ENCODE data around the gene NIPAL3. TPM values are rescaled to one million over a fixed set of nuclear protein-coding genes. Genes with fewer than 3 reads are reported as not detected.

The NIPAL3 gene
- total RNA-seq, 6 donors from 2014 or later, result 28.2 to 71.0 (median 46.6) TPM

DNA sequence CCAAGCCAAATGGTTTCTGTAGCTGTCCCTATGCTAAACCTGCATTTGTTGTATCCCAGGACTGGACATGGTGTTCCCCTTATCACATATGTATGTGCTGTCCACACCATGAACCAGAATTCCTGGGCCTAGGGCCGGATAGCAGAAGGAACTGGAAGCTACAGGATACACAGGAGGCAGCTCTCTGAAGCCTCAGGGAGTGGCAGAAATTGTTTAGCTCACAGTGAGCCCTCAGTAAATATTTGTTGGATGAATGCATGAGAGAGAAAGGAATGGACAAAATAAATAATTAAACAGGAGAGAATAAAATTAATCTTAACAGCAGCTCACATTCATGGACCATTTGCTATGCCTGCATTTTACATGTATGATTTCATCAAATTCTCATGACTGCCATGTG lies 2.1 kb downstream of the NIPAL3 start:
- Histone ChIP-seq H3K36me3 (peaks cover 0 to 17% (median 11%) of the 10 kb centered on the region in 4 donors), H3K4me1 (peaks cover 23 to 68% (median 41%) of the 10 kb centered on the region in 4 donors), H3K4me3 (no peak overlapping the region), H3K27me3 (no peaks in the 10 kb centered on the region), H3K9me3 (no peaks in the 10 kb centered on the region), H3K27ac (peak overlapping the region in 3 of 4 donors; percentile 8 to 76 (median 65))
- ATAC-seq (ENCODE audit: low FRiP score in 2 of 2) (no peak), DNase-seq (no peak)
- 55 to 65% methylated on average over 1 of the region's 1 CpG for WGBS, 2 donors
- TF ChIP-seq EP300 (IDR thresholded peaks at IDR 0.05) (no peak), POLR2AphosphoS5 (IDR thresholded peaks at IDR 0.05) (no peak)
- TF ChIP-seq, protein P1, sequence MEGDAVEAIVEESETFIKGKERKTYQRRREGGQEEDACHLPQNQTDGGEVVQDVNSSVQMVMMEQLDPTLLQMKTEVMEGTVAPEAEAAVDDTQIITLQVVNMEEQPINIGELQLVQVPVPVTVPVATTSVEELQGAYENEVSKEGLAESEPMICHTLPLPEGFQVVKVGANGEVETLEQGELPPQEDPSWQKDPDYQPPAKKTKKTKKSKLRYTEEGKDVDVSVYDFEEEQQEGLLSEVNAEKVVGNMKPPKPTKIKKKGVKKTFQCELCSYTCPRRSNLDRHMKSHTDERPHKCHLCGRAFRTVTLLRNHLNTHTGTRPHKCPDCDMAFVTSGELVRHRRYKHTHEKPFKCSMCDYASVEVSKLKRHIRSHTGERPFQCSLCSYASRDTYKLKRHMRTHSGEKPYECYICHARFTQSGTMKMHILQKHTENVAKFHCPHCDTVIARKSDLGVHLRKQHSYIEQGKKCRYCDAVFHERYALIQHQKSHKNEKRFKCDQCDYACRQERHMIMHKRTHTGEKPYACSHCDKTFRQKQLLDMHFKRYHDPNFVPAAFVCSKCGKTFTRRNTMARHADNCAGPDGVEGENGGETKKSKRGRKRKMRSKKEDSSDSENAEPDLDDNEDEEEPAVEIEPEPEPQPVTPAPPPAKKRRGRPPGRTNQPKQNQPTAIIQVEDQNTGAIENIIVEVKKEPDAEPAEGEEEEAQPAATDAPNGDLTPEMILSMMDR (IDR thresholded peaks at IDR 0.05), result no peak

DNA sequence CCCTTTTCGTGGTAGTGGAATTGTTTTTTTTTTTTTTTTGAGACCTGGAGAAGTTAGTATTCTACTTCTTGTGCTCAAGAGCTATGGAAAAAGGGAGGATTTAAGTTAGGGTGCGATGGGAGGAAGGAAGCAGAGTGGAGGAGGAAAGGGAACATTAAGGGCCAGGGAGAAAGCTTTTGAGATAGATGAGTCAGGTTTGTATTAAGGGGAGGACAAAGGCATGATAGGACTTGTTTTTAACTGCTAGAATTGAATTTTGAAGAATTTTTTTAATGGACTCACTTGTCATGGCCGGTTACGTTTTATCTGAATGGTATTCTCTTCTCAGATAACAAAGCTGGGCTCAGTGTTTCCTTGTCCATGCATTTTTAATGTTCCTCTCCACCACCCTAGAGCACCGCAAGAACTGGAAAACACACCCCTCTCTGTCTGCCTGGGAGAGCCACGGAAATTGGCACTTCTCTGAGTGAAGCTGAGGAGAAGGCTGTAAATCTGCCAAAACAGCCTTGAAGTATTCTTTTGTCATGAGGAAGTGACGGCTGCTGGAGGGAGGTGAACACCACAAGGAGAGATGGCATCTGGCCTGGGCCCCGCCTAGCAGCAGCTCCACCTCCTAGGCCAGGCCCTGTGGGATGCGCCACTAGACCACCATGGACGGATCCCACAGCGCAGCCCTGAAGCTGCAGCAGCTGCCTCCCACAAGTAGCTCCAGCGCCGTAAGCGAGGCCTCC lies 3.5 kb downstream of the NIPAL3 start:
- H3K27ac ChIP-seq, result peak overlapping the region; percentile 16 to 76 (median 55)
- H3K4me1 ChIP-seq, result peaks cover 19 to 59% (median 35%) of the 10 kb centered on the region in 4 donors
- H3K36me3 ChIP-seq, result peaks cover 0 to 26% (median 11%) of the 10 kb centered on the region in 4 donors
- ATAC-seq (ENCODE audit: low FRiP score in 2 of 2), result peak; percentile 28 to 73
- 41 to 50% methylated on average over 6 to 14 of the region's 14 CpGs for WGBS, 2 donors
- H3K9me3 ChIP-seq, result no peaks in the 10 kb centered on the region
- H3K4me3 ChIP-seq, result no peak overlapping the region
- H3K27me3 ChIP-seq, result no peaks in the 10 kb centered on the region
- TF ChIP-seq, protein P1 (IDR thresholded peaks at IDR 0.05), result no peak
- TF ChIP-seq POLR2A (IDR thresholded peaks at IDR 0.05), result peak in 1 of 4 donors; percentile 6
- peak; percentile 66 to 88 for DNase-seq

DNA sequence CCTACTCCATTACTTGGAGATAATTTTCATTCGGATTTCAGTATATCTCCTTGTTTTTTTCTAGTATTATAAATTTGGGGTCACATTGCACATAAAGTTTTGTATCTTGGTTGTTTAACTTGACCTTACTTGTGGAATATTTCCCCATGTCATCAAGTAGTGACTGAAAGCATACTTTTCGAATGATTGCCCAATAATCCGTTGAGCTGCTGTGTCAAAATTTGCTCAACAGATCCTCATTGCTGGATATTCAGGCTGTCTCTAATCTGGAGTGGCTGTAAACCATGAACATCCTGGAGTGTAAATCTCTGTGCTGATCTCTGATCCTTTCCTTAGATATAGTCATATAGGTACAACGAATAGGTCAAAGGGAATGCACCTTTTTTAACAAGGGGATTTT lies 4.9 kb downstream of the NIPAL3 start:
- peaks cover 14 to 49% (median 29%) of the 10 kb centered on the region in 4 donors for H3K4me1 ChIP-seq
- H3K4me3 ChIP-seq, result no peak overlapping the region
- H3K36me3 ChIP-seq, result peaks cover 0 to 26% (median 11%) of the 10 kb centered on the region in 4 donors
- H3K27me3 ChIP-seq, result no peaks in the 10 kb centered on the region
- TF ChIP-seq POLR2AphosphoS5 (IDR thresholded peaks at IDR 0.05) (no peak), EP300 (IDR thresholded peaks at IDR 0.05) (no peak), POLR2A (IDR thresholded peaks at IDR 0.05) (no peak)
- TF ChIP-seq, protein P1 (IDR thresholded peaks at IDR 0.05), result no peak
- no peaks in the 10 kb centered on the region for H3K9me3 ChIP-seq
- DNase-seq (no peak), ATAC-seq (ENCODE audit: low FRiP score in 2 of 2) (no peak)
- 48% methylated on average over 4 of the region's 4 CpGs for WGBS, 2 donors
- peak overlapping the region in 1 of 4 donors; percentile 21 for H3K27ac ChIP-seq

DNA sequence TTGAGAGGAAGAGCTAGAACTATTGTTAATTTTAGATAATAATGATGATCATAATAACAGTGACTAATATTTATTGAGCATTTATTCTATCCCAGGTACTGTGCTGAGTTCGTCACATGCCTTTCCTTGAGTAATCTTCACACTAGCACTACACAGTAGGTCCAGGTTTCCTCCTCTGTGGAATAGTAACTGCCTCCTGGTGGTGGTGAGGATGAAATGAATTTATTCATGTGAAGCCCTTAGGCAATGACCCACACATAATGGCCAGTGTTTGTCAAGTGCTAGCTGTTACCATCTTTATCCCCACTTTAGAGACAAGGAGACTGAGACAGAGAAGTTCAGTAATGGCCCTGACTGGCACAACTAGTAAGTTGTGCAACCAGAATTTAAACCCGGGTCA lies 5.9 kb downstream of the NIPAL3 start:
- 89 to 90% methylated on average over 2 of the region's 2 CpGs for WGBS, 2 donors
- no peaks in the 10 kb centered on the region for H3K9me3 ChIP-seq
- no peak for TF ChIP-seq EP300 (IDR thresholded peaks at IDR 0.05)
- TF ChIP-seq POLR2AphosphoS5 (IDR thresholded peaks at IDR 0.05), result no peak
- no peak for TF ChIP-seq POLR2A (IDR thresholded peaks at IDR 0.05)
- TF ChIP-seq, protein P1 (IDR thresholded peaks at IDR 0.05), result no peak
- no peaks in the 10 kb centered on the region for H3K27me3 ChIP-seq
- DNase-seq (no peak), ATAC-seq (ENCODE audit: low FRiP score in 2 of 2) (no peak)
- H3K36me3 ChIP-seq, result peaks cover 0 to 26% (median 11%) of the 10 kb centered on the region in 4 donors
- peaks cover 11 to 44% (median 26%) of the 10 kb centered on the region in 4 donors for H3K4me1 ChIP-seq
- H3K27ac ChIP-seq, result no peak overlapping the region
- no peak overlapping the region for H3K4me3 ChIP-seq

DNA sequence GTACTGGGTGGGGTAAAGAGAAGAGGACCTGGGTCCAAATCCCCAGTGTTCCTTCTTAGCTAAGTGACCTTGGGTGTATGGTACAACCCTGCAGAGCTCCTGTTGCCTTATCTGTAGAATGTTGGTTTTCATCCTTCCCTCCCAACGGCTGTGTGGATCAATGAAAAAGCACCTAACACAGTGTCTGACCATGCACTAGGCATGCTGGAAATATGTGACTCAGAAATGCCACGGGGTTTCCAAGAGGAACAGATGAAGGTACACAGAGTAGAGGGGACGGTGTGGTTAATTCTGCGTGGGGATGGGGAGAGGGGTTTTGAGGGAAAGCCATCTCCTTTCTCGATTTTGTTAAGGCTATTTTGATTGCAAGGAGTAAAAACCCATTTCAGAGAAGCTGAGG lies 8.6 kb downstream of the NIPAL3 start:
- Histone ChIP-seq H3K27me3 (no peaks in the 10 kb centered on the region), H3K4me1 (peaks cover 0 to 17% (median 6%) of the 10 kb centered on the region in 4 donors), H3K36me3 (peaks cover 0 to 26% (median 13%) of the 10 kb centered on the region in 4 donors), H3K9me3 (no peaks in the 10 kb centered on the region), H3K27ac (no peak overlapping the region), H3K4me3 (no peak overlapping the region)
- ATAC-seq (ENCODE audit: low FRiP score in 2 of 2) (no peak), DNase-seq (no peak)
- TF ChIP-seq, protein P1 (IDR thresholded peaks at IDR 0.05), result no peak
- WGBS, 2 donors, result 84% methylated on average over 5 of the region's 5 CpGs
